HUES48 (cell line): Measurements from ENCODE around the gene EXOSC2.
A peak's percentile ranks its signal among the peaks of the same experiment; 100 is the strongest.

Source experiments
- H3K27ac ChIP-seq: one replicate; pipeline ENCODE4 v1.7.0; 2013; ENCODE audit warnings: low read depth, low read length, inconsistent platforms
- H3K27me3 ChIP-seq: 2 replicates; pipeline ENCODE4 v1.6.1; 2013; ENCODE audit warnings: mild to moderate bottlenecking, low read length; ENCODE audit not compliant: control insufficient read depth, insufficient read depth
- H3K36me3 ChIP-seq: 2 replicates; pipeline ENCODE4 v1.6.1; 2013; ENCODE audit warnings: low read length; ENCODE audit not compliant: control insufficient read depth, insufficient read depth
- H3K4me1 ChIP-seq: 2 replicates; pipeline ENCODE4 v1.6.1; 2013; ENCODE audit warnings: mild to moderate bottlenecking, low read length; ENCODE audit not compliant: control insufficient read depth, insufficient read depth
- H3K4me3 ChIP-seq: 2 replicates; pipeline ENCODE4 v1.5.1; 2013; ENCODE audit warnings: mild to moderate bottlenecking, low read depth, low read length
- H3K9ac ChIP-seq: 2 replicates; pipeline ENCODE4 v1.6.1; 2013; ENCODE audit warnings: mild to moderate bottlenecking, low read depth, low read length, moderate library complexity
- H3K9me3 ChIP-seq: 2 replicates; pipeline ENCODE4 v1.6.1; 2013; ENCODE audit warnings: low read length; ENCODE audit not compliant: control insufficient read depth, insufficient read depth

Gene EXOSC2

DNA sequence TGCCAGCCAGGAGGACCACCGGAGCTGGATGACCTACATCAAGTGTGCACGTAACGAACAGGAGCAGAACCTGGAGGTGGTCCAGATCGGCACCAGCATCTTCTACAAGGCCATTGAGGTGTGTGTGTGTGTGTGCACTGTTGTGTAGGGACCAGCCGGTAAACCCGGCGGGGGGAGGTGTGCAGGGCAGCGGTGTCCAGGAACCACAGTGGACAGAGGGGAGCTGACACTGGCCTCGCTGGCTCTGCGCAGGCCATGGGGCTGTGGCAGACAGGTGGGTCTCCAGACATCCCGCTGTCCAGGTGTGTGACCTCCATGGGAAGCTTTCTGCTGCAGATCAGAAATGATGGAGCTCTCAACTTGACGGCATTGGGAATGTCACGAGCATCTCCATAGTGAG, 25.4 kb upstream of the EXOSC2 start:
- H3K9me3 ChIP-seq, result no peaks in the 10 kb centered on the region
- no peaks in the 10 kb centered on the region for H3K36me3 ChIP-seq
- no peak overlapping the region for H3K4me3 ChIP-seq
- H3K27ac ChIP-seq, result no peak overlapping the region
- H3K4me1 ChIP-seq, result peaks cover 21% of the 10 kb centered on the region
- H3K27me3 ChIP-seq, result peaks cover 62% of the 10 kb centered on the region
- no peak overlapping the region for H3K9ac ChIP-seq

DNA sequence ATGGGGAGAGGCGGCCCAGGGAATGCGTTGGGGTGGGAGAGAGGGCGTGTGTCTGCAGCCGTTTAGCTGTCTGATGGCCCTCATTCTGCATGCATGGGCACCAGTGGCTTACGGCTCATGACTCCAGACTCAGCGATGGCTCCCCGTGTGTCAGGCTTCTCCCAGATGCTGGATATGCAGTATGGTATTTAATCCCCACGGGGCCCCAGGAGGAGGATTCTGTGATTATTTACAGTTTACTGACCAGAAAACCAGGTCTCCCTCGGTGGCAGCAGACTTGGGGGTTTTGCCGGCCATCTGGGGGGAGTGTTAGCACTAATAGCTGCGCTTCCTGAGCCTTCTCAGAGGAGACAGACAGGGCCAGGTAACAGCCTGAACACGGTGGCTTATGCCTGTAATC, 24.9 kb upstream of the EXOSC2 start:
- Histone ChIP-seq H3K27me3 (peaks cover 57% of the 10 kb centered on the region), H3K4me3 (no peak overlapping the region), H3K36me3 (no peaks in the 10 kb centered on the region), H3K9ac (no peak overlapping the region), H3K9me3 (no peaks in the 10 kb centered on the region), H3K4me1 (peaks cover 17% of the 10 kb centered on the region), H3K27ac (no peak overlapping the region)

GRCh38 chr9:130669965-130670364, 23.6 kb upstream of the EXOSC2 start:
- H3K36me3 ChIP-seq, result no peaks in the 10 kb centered on the region
- H3K4me3 ChIP-seq, result no peak overlapping the region
- no peak overlapping the region for H3K9ac ChIP-seq
- no peaks in the 10 kb centered on the region for H3K9me3 ChIP-seq
- H3K27me3 ChIP-seq, result peaks cover 44% of the 10 kb centered on the region
- H3K27ac ChIP-seq, result no peak overlapping the region
- H3K4me1 ChIP-seq, result peaks cover 14% of the 10 kb centered on the region

GRCh38 chr9:130670644-130671043, 22.9 kb upstream of the EXOSC2 start:
- peaks cover 10% of the 10 kb centered on the region for H3K4me1 ChIP-seq
- no peaks in the 10 kb centered on the region for H3K36me3 ChIP-seq
- no peaks in the 10 kb centered on the region for H3K9me3 ChIP-seq
- H3K27ac ChIP-seq, result no peak overlapping the region
- H3K27me3 ChIP-seq, result peaks cover 37% of the 10 kb centered on the region
- H3K4me3 ChIP-seq, result no peak overlapping the region
- H3K9ac ChIP-seq, result no peak overlapping the region

- H3K27ac ChIP-seq, result no peak overlapping the region
- no peaks in the 10 kb centered on the region for H3K36me3 ChIP-seq
- peaks cover 26% of the 10 kb centered on the region for H3K27me3 ChIP-seq
- no peak overlapping the region for H3K9ac ChIP-seq
- H3K9me3 ChIP-seq, result no peaks in the 10 kb centered on the region
- H3K4me3 ChIP-seq, result no peak overlapping the region
- no peaks in the 10 kb centered on the region for H3K4me1 ChIP-seq
Measured at GRCh38 chr9:130672466-130672865, 21.1 kb upstream of the EXOSC2 start.

- H3K4me1 ChIP-seq, result no peaks in the 10 kb centered on the region
- peaks cover 25% of the 10 kb centered on the region for H3K27me3 ChIP-seq
- H3K9me3 ChIP-seq, result no peaks in the 10 kb centered on the region
- H3K9ac ChIP-seq, result no peak overlapping the region
- no peaks in the 10 kb centered on the region for H3K36me3 ChIP-seq
- H3K4me3 ChIP-seq, result no peak overlapping the region
- H3K27ac ChIP-seq, result no peak overlapping the region
Measured at GRCh38 chr9:130672933-130673615, 20.5 kb upstream of the EXOSC2 start.

GRCh38 chr9:130675396-130675795, 18.2 kb upstream of the EXOSC2 start:
- Histone ChIP-seq H3K9me3 (no peaks in the 10 kb centered on the region), H3K36me3 (no peaks in the 10 kb centered on the region), H3K4me3 (no peak overlapping the region), H3K4me1 (no peaks in the 10 kb centered on the region), H3K9ac (no peak overlapping the region), H3K27ac (no peak overlapping the region), H3K27me3 (peaks cover 35% of the 10 kb centered on the region)

DNA sequence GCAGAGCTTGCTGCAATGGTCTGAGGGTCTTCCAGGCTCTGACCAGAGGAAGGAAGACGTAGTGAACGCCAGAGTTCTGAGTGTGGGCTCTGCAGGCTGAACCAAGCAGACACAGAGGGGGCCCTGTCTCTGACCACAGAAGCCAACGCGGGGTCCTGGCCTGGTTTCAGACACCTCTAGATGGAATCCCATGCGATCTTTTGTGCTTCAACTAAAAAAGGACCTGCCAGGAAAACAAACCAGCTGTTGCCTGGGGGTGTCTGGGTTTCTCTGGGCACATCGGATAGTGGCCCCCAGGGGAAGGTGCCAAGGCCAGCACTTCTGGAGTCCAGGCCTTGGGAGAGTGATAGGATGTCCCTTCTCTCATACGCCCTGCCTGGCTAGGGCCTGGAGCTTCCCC, 16.3 kb upstream of the EXOSC2 start:
- Histone ChIP-seq H3K27ac (no peak overlapping the region), H3K9ac (no peak overlapping the region), H3K36me3 (no peaks in the 10 kb centered on the region), H3K9me3 (no peaks in the 10 kb centered on the region), H3K4me1 (peaks cover 3% of the 10 kb centered on the region; the same call in 1 of the 2 replicates), H3K4me3 (no peak overlapping the region), H3K27me3 (peaks cover 52% of the 10 kb centered on the region)

GRCh38 chr9:130680836-130681768, 12.5 kb upstream of the EXOSC2 start:
- H3K27ac ChIP-seq, result no peak overlapping the region

DNA sequence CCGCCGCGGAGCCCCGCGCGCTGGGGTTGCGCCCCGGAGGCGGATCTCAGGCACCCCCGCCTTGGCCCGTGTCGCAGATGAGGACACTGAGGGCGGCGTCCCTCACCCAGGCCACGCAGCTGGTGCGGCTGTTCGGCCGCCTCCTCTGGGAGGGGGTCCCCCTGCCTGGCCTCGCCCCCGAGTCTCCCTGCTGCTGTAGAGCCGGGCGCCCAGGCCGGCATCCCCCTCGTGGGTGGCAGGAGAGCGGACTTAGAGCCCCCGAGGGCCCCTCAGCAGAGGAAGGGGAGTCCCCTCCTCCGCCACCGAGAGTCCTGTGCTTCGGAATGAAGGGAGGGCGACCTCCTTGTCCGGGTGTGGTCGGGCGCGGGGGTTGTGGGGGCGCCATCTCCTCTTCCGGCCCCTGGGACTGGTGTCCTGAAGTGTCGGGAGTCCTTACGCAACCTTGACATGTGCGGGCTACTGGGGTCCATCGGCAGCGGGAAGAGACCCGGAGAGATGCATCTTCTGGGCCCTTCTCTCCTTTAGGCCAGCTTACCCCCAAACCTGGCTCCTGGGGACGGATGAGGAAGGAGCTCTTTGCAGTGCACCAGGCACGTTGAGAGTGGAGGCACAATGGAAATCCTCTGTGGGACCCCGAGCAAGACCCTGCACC, 11.7 kb upstream of the EXOSC2 start:
- H3K27ac ChIP-seq, result no peak overlapping the region
- H3K4me3 ChIP-seq, result peak overlapping the region; percentile 66
- H3K9ac ChIP-seq, result no peak overlapping the region
- peaks cover 6% of the 10 kb centered on the region; the same call in 1 of the 2 replicates for H3K9me3 ChIP-seq
- peaks cover 50% of the 10 kb centered on the region for H3K27me3 ChIP-seq
- H3K4me1 ChIP-seq, result peaks cover 5% of the 10 kb centered on the region; the same call in 1 of the 2 replicates
- H3K36me3 ChIP-seq, result no peaks in the 10 kb centered on the region

More at GRCh38 chr9:130680836-130681768, 12.5 kb upstream of the EXOSC2 start:
- H3K9ac ChIP-seq, result no peak overlapping the region
- H3K9me3 ChIP-seq, result peaks cover 6% of the 10 kb centered on the region; the same call in 1 of the 2 replicates
- peaks cover 54% of the 10 kb centered on the region for H3K27me3 ChIP-seq
- peaks cover 5% of the 10 kb centered on the region; the same call in 1 of the 2 replicates for H3K4me1 ChIP-seq
- H3K36me3 ChIP-seq, result no peaks in the 10 kb centered on the region
- peak overlapping the region; percentile 73 for H3K4me3 ChIP-seq
